Progenitor cell of endocrine pancreas (in vitro differentiated cells): ENCODE data around the gene ADGRA1. TPM values are rescaled to one million over a fixed set of nuclear protein-coding genes. Genes with fewer than 3 reads are reported as not detected.

Experiments
- DNase-seq: peaks from one replicate; pipeline ENCODE4 v3.0.0; 2021; ENCODE audit warnings: low spot score; ENCODE audit not compliant: unreplicated experiment
- H3K27ac Mint-ChIP-seq: 2 replicates; pipeline ENCODE4 v1.8.0; 2021; ENCODE audit warnings: mild to moderate bottlenecking, moderate library complexity, mixed read lengths
- H3K27me3 Mint-ChIP-seq: 2 replicates; pipeline ENCODE4 v1.8.0; 2021; ENCODE audit warnings: mixed read lengths
- H3K36me3 Mint-ChIP-seq: 2 replicates; pipeline ENCODE4 v1.8.0; 2022; ENCODE audit warnings: mixed read lengths; ENCODE audit not compliant: insufficient read depth
- H3K4me1 Mint-ChIP-seq: 2 replicates; pipeline ENCODE4 v1.8.0; 2021; ENCODE audit warnings: low read depth, mixed read lengths
- H3K4me3 Mint-ChIP-seq: 2 replicates; pipeline ENCODE4 v1.8.0; 2021; ENCODE audit warnings: low read depth, mild to moderate bottlenecking, moderate library complexity, mixed read lengths
- H3K9me3 Mint-ChIP-seq: 2 replicates; pipeline ENCODE4 v1.8.0; 2021; ENCODE audit warnings: low read depth, mixed read lengths
- long read RNA-seq: library from polyadenylated mRNA; unstranded; transcript quantifications from one replicate; pipeline ENCODE4 v2.0.0, GENCODE V29; 2020
- total RNA-seq: library from RNA; stranded (reverse); gene quantifications from 2 replicates; pipeline ENCODE4 v1.2.1, GENCODE V29; 2021
- TF ChIP-seq, protein P1 (sequence below): fragments of 200-600 bp; sonication (generic); IDR thresholded peaks from one replicate; pipeline ENCODE4 v1.5.0; 2021; ENCODE audit warnings: antibody characterized with exemption, mild to moderate bottlenecking; ENCODE audit not compliant: unreplicated experiment

The ADGRA1 gene, protein sequence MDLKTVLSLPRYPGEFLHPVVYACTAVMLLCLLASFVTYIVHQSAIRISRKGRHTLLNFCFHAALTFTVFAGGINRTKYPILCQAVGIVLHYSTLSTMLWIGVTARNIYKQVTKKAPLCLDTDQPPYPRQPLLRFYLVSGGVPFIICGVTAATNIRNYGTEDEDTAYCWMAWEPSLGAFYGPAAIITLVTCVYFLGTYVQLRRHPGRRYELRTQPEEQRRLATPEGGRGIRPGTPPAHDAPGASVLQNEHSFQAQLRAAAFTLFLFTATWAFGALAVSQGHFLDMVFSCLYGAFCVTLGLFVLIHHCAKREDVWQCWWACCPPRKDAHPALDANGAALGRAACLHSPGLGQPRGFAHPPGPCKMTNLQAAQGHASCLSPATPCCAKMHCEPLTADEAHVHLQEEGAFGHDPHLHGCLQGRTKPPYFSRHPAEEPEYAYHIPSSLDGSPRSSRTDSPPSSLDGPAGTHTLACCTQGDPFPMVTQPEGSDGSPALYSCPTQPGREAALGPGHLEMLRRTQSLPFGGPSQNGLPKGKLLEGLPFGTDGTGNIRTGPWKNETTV
- 1.1 and 1.2 TPM in 2 replicates for total RNA-seq
- long read RNA-seq = 0 reads

DNA sequence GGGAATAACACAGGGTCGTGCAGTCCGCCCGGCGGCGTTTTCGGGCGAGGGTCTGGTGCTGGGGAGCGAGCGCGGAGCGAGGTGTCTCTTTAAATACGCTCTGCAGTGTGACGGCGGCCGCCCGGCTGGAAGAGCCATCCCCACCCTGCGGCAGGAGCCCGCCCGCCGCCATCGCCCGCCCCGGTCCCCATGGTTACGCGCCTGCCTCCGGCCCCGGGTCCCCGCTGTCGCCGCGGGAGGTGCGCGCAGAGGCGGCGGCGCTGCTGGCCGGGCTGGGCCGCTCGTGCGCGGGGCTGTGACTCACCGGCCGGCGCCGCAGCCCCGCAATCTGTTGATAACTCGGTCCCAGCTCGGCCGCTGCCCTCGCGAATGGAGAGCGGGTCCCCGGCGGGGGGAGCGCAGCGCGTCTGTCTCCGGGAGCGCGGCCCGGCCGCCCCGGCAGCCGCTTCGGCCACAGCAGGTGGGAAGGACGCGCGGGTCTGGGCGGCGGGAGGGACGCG lies at the start of gene ADGRA1:
ADGRA1 (plus strand) TSS at position 246 of the 500 bp plus-strand sequence. CDS start 986 bp downstream, outside the sequence.
- Mint-ChIP-seq H3K9me3 (no peaks in the 10 kb centered on the region), H3K4me1 (peaks cover 2% of the 10 kb centered on the region), H3K27ac (no peak within 1 kb of the TSS), H3K4me3 (peak within 1 kb of the TSS; percentile 65), H3K36me3 (no peaks in the 10 kb centered on the region), H3K27me3 (peaks cover 54% of the 10 kb centered on the region)
- TF ChIP-seq, protein P1, sequence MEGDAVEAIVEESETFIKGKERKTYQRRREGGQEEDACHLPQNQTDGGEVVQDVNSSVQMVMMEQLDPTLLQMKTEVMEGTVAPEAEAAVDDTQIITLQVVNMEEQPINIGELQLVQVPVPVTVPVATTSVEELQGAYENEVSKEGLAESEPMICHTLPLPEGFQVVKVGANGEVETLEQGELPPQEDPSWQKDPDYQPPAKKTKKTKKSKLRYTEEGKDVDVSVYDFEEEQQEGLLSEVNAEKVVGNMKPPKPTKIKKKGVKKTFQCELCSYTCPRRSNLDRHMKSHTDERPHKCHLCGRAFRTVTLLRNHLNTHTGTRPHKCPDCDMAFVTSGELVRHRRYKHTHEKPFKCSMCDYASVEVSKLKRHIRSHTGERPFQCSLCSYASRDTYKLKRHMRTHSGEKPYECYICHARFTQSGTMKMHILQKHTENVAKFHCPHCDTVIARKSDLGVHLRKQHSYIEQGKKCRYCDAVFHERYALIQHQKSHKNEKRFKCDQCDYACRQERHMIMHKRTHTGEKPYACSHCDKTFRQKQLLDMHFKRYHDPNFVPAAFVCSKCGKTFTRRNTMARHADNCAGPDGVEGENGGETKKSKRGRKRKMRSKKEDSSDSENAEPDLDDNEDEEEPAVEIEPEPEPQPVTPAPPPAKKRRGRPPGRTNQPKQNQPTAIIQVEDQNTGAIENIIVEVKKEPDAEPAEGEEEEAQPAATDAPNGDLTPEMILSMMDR = no peak
- peak; percentile 28 for DNase-seq

DNA sequence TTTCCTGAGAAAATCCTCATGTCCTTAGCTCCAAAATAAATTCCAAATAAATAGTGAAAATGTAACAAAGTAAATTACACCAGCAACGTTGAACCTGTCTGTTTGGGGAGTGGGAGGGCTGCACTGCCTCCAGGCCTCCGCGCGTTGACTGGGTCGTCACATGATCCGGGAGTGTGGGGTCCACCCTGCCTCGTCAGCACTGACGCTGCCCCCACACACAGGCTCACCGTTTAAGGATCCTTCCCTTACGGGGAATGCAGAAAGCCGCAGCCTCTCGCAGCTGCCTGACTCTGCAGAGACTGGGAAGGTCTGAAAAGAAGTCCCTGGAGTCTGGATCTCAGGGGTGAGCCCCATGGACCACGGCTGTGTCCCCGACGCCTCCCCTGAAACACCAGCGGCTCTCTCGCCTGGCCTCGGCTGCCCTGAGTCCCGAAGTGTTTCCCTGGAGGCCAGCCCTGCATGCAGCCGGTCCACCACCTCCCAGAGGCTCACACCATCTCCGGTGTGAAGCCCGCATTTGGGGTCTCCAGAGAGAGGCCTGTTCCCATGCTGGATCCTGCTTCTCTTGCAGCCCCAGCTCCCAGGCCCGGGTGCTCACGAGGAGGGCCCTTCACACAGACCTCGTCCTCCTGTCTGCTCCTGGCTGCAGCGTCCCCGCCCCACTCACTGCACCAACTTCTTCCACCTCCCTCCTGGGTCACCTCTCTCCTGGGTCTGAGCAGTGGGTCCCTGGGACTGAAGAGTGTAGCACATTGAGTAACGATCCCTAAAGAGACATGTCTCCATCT lies 49.5 kb upstream of the ADGRA1 start:
- TF ChIP-seq, protein P1 = no peak
- Mint-ChIP-seq H3K27ac (no peak overlapping the region), H3K4me1 (no peaks in the 10 kb centered on the region), H3K27me3 (peaks cover 27% of the 10 kb centered on the region), H3K9me3 (no peaks in the 10 kb centered on the region), H3K36me3 (no peaks in the 10 kb centered on the region), H3K4me3 (no peak overlapping the region)
- no peak for DNase-seq

DNA sequence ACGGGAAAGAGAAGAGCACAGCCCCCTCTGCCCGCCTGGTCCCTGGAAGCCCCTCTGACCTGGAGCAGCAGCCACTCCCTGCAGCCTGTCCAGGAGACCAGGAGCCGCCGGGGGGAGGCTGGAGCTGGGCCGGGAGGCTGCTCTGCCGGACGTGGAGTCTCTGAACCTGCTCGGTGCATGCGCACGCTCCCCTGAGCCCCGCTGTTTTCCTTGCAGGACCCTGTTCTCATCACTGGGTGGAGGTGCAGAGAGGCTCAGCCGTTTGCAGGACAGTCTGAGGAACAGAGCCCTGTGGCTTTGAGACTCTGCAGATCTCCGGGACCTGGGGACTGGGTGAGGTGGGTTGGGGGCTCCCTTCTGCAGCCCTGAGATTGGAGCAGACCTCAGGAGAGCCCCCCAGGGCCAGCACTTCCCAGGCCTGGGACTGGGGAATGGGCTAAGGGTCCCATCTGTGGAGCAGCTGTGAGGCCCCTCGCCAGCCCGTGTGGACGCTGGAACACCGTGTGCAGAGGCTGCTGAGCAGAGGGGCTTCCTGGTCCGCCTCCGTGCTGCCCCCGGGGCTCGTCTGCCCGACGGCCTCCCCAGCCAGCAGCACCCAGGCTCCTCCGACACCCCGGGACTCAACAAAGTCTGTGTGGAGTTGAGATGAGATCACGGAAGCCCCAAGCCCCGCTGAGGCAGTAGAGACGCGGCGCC lies 48.5 kb upstream of the ADGRA1 start:
- no peak for DNase-seq
- TF ChIP-seq, protein P1 = peak; percentile 27
- Mint-ChIP-seq H3K9me3 (no peaks in the 10 kb centered on the region), H3K4me1 (no peaks in the 10 kb centered on the region), H3K36me3 (no peaks in the 10 kb centered on the region), H3K4me3 (no peak overlapping the region), H3K27ac (no peak overlapping the region), H3K27me3 (peaks cover 21% of the 10 kb centered on the region)

DNA sequence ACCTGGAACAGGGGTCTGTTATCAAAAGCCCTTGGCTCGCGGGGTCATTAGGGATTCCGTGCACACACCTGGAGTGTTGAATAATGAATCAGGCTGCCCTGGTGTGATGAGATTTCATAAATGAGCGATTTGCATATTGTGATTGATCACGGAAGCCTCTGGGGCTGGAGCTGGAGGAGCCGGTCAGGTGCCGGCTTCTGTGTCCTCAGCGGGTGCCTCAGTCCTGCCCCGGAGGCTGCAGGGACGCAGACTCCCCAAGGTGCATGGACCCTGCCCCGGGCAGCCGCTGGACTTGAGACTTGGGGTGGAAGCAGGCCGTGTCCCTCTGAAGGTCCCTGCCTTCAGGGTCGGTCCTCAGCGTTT lies 47.9 kb upstream of the ADGRA1 start:
- Mint-ChIP-seq H3K4me3 (no peak overlapping the region), H3K36me3 (no peaks in the 10 kb centered on the region), H3K9me3 (no peaks in the 10 kb centered on the region), H3K4me1 (no peaks in the 10 kb centered on the region), H3K27ac (no peak overlapping the region), H3K27me3 (peaks cover 17% of the 10 kb centered on the region)
- no peak for DNase-seq
- TF ChIP-seq, protein P1 = no peak
